WTC11 (cell line): ENCODE results near the gene MAGOHB. TPM values are rescaled to one million over a fixed set of nuclear protein-coding genes. Genes with fewer than 3 reads are reported as not detected.

Experiments used
- ATAC-seq: fragments of 200-7000 bp; cut with Tn5 transposase; 2 replicates; pipeline ENCODE4 v1.10.0; 2021; ENCODE audit warnings: mild to moderate bottlenecking, moderate library complexity
- CTCF ChIA-PET: fragments of 300-600 bp; sonication (Branson Sonifier 250); formaldehyde crosslinking; loops from one replicate; lab custom pipeline; 2021; ENCODE audit warnings: antibody characterized with exemption; lab: Charles Lee
- POLR2A ChIA-PET: fragments of 350-600 bp; sonication (Branson Sonifier 250); formaldehyde crosslinking; loops from one replicate; lab custom pipeline; 2021; ENCODE audit warnings: antibody characterized with exemption; lab: Charles Lee
- DNase-seq: peaks from one replicate; pipeline ENCODE4 v3.0.0; 2021; ENCODE audit warnings: low spot score
- H3K27ac Mint-ChIP-seq: 2 replicates; pipeline ENCODE4 v1.8.0; 2021; ENCODE audit warnings: mixed read lengths
- H3K27me3 Mint-ChIP-seq: 2 replicates; pipeline ENCODE4 v1.8.0; 2021; ENCODE audit warnings: low read depth, mild to moderate bottlenecking, moderate library complexity, mixed read lengths
- H3K36me3 Mint-ChIP-seq: 2 replicates; pipeline ENCODE4 v1.8.0; 2021; ENCODE audit warnings: mixed read lengths
- H3K4me1 Mint-ChIP-seq: 2 replicates; pipeline ENCODE4 v1.8.0; 2022; ENCODE audit warnings: mixed read lengths
- H3K4me3 Mint-ChIP-seq: 2 replicates; pipeline ENCODE4 v1.8.0; 2021; ENCODE audit warnings: mild to moderate bottlenecking, moderate library complexity, mixed read lengths
- H3K9me3 Mint-ChIP-seq: 2 replicates; pipeline ENCODE4 v1.8.0; 2021; ENCODE audit warnings: mixed read lengths
- CREM ChIP-seq: sonication (generic); formaldehyde crosslinking; IDR thresholded peaks from 2 replicates; pipeline ENCODE4 v1.8.1; 2022; ENCODE audit warnings: mild to moderate bottlenecking, missing genetic modification reagents, moderate library complexity
- E2F4 ChIP-seq: sonication (generic); formaldehyde crosslinking; IDR thresholded peaks from 2 replicates; pipeline ENCODE4 v1.8.1; 2022; ENCODE audit warnings: low read depth, mild to moderate bottlenecking, moderate library complexity, missing genetic modification reagents, borderline replicate concordance
- E2F5 ChIP-seq: sonication (generic); formaldehyde crosslinking; IDR thresholded peaks from 2 replicates; pipeline ENCODE4 v1.8.1; 2022; ENCODE audit warnings: mild to moderate bottlenecking, moderate library complexity, missing genetic modification reagents
- FOXJ3 ChIP-seq: sonication (generic); formaldehyde crosslinking; IDR thresholded peaks from 2 replicates; pipeline ENCODE4 v1.9.0; 2021; ENCODE audit warnings: missing genetic modification reagents, mild to moderate bottlenecking, borderline replicate concordance
- FOXK1 ChIP-seq: sonication (generic); formaldehyde crosslinking; IDR thresholded peaks from 2 replicates; pipeline ENCODE4 v1.8.0; 2022; ENCODE audit warnings: mild to moderate bottlenecking, moderate library complexity, missing genetic modification reagents
- NR2C2 ChIP-seq: sonication (generic); formaldehyde crosslinking; IDR thresholded peaks from 2 replicates; pipeline ENCODE4 v1.8.0; 2022; ENCODE audit warnings: mild to moderate bottlenecking, missing genetic modification reagents
- NR3C1 ChIP-seq: sonication (generic); formaldehyde crosslinking; conservative IDR thresholded peaks from 2 replicates; pipeline ENCODE4 v1.8.1; 2023; ENCODE audit warnings: low read depth, mild to moderate bottlenecking, missing genetic modification reagents
- PRRX2 ChIP-seq: fragments of 250-450 bp; sonication (Bioruptor Pico); IDR thresholded peaks from 2 replicates; pipeline ENCODE4 v1.8.0; 2021; ENCODE audit warnings: mild to moderate bottlenecking
- SMAD3 ChIP-seq: sonication (generic); formaldehyde crosslinking; IDR thresholded peaks from 2 replicates; pipeline ENCODE4 v1.8.0; 2022; ENCODE audit warnings: missing genetic modification reagents, mild to moderate bottlenecking, borderline replicate concordance
- STAT6 ChIP-seq: sonication (generic); formaldehyde crosslinking; conservative IDR thresholded peaks from 2 replicates; pipeline ENCODE4 v1.8.1; 2023; ENCODE audit warnings: mild to moderate bottlenecking, low read depth, missing genetic modification reagents, moderate library complexity
- USF1 ChIP-seq: sonication (generic); formaldehyde crosslinking; IDR thresholded peaks from 2 replicates; pipeline ENCODE4 v1.8.0; 2022; ENCODE audit warnings: mild to moderate bottlenecking, missing genetic modification reagents
- ZBTB21 ChIP-seq: sonication (generic); formaldehyde crosslinking; IDR thresholded peaks from 2 replicates; pipeline ENCODE4 v1.8.1; 2023; ENCODE audit warnings: mild to moderate bottlenecking, missing genetic modification reagents, borderline replicate concordance
- ZNF416 ChIP-seq: fragments of 250-450 bp; sonication (Bioruptor Pico); IDR thresholded peaks from 2 replicates; pipeline ENCODE4 v1.9.0; 2021; ENCODE audit warnings: mild to moderate bottlenecking, inconsistent platforms
- ZNF423 ChIP-seq: fragments of 250-450 bp; sonication (Bioruptor Pico); IDR thresholded peaks from 2 replicates; pipeline ENCODE4 v2.1.2; 2022; ENCODE audit warnings: mild to moderate bottlenecking, moderate library complexity
- ZNF671 ChIP-seq: fragments of 250-450 bp; sonication (Bioruptor Pico); IDR thresholded peaks from 2 replicates; pipeline ENCODE4 v1.8.0; 2021; ENCODE audit warnings: mild to moderate bottlenecking
- total RNA-seq: library from RNA; stranded (reverse); gene quantifications from 3 replicates; pipeline ENCODE4 v1.2.3, GENCODE V29; 2021
- TF ChIP-seq, protein P1 (sequence below): fragments of 250-450 bp; sonication (Bioruptor Pico); IDR thresholded peaks from 2 replicates; pipeline ENCODE4 v1.9.0; 2021; ENCODE audit warnings: moderate library complexity, mild to moderate bottlenecking, inconsistent platforms, borderline replicate concordance
- TF ChIP-seq, protein P2 (sequence below): sonication (generic); formaldehyde crosslinking; IDR thresholded peaks from 2 replicates; pipeline ENCODE4 v1.8.0; 2022; ENCODE audit warnings: missing genetic modification reagents
- TF ChIP-seq, protein P3 (sequence below): sonication (generic); formaldehyde crosslinking; IDR thresholded peaks from 2 replicates; pipeline ENCODE4 v1.8.0; 2022; ENCODE audit warnings: mild to moderate bottlenecking, missing genetic modification reagents
- TF ChIP-seq, protein P4 (sequence below): sonication (generic); formaldehyde crosslinking; IDR thresholded peaks from 2 replicates; pipeline ENCODE4 v1.8.1; 2023; ENCODE audit warnings: mild to moderate bottlenecking, missing genetic modification reagents

The MAGOHB gene
- total RNA-seq, 1 experiment from 2014 or later: 36.1 TPM

GRCh38 chr12:10571141-10571540, 42.3 kb downstream of the MAGOHB start:
- Mint-ChIP-seq H3K27ac (no peak overlapping the region), H3K9me3 (peaks cover 29% of the 10 kb centered on the region), H3K27me3 (no peaks in the 10 kb centered on the region), H3K36me3 (peaks cover 24% of the 10 kb centered on the region), H3K4me1 (peaks cover 25% of the 10 kb centered on the region), H3K4me3 (no peak overlapping the region)
- CTCF ChIA-PET: no interaction called here
- ATAC-seq (no peak), DNase-seq (no peak)
- POLR2A ChIA-PET: no interaction called here
- no peak for TF ChIP-seq CREM (CRISPR knock-in tag)
- TF ChIP-seq PRRX2 (CRISPR knock-in tag): no peak
- TF ChIP-seq E2F4 (CRISPR knock-in tag): no peak
- no peak for TF ChIP-seq FOXK1 (CRISPR knock-in tag)
- no peak for TF ChIP-seq STAT6
- TF ChIP-seq E2F5 (CRISPR knock-in tag): no peak
- TF ChIP-seq ZNF671: no peak
- no peak for TF ChIP-seq USF1 (CRISPR knock-in tag)
- no peak for TF ChIP-seq SMAD3 (CRISPR knock-in tag)
- TF ChIP-seq NR2C2: no peak
- no peak for TF ChIP-seq NR3C1
- no peak for TF ChIP-seq ZNF416 (CRISPR knock-in tag)
- TF ChIP-seq, protein P1, sequence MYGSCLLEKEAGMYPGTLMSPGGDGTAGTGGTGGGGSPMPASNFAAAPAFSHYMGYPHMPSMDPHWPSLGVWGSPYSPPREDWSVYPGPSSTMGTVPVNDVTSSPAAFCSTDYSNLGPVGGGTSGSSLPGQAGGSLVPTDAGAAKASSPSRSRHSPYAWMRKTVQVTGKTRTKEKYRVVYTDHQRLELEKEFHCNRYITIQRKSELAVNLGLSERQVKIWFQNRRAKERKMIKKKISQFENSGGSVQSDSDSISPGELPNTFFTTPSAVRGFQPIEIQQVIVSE: no peak
- TF ChIP-seq, protein P2, sequence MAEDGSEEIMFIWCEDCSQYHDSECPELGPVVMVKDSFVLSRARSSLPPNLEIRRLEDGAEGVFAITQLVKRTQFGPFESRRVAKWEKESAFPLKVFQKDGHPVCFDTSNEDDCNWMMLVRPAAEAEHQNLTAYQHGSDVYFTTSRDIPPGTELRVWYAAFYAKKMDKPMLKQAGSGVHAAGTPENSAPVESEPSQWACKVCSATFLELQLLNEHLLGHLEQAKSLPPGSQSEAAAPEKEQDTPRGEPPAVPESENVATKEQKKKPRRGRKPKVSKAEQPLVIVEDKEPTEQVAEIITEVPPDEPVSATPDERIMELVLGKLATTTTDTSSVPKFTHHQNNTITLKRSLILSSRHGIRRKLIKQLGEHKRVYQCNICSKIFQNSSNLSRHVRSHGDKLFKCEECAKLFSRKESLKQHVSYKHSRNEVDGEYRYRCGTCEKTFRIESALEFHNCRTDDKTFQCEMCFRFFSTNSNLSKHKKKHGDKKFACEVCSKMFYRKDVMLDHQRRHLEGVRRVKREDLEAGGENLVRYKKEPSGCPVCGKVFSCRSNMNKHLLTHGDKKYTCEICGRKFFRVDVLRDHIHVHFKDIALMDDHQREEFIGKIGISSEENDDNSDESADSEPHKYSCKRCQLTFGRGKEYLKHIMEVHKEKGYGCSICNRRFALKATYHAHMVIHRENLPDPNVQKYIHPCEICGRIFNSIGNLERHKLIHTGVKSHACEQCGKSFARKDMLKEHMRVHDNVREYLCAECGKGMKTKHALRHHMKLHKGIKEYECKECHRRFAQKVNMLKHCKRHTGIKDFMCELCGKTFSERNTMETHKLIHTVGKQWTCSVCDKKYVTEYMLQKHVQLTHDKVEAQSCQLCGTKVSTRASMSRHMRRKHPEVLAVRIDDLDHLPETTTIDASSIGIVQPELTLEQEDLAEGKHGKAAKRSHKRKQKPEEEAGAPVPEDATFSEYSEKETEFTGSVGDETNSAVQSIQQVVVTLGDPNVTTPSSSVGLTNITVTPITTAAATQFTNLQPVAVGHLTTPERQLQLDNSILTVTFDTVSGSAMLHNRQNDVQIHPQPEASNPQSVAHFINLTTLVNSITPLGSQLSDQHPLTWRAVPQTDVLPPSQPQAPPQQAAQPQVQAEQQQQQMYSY: no peak
- TF ChIP-seq ZBTB21 (CRISPR knock-in tag): no peak

GRCh38 chr12:10567813-10568212, 45.6 kb downstream of the MAGOHB start:
- H3K9me3 Mint-ChIP-seq: peaks cover 29% of the 10 kb centered on the region
- no peak overlapping the region for H3K4me3 Mint-ChIP-seq
- ATAC-seq (no peak), DNase-seq (no peak)
- POLR2A ChIA-PET: no interaction called here
- no peaks in the 10 kb centered on the region for H3K27me3 Mint-ChIP-seq
- peaks cover 10% of the 10 kb centered on the region for H3K4me1 Mint-ChIP-seq
- CTCF ChIA-PET: no interaction called here
- no peak overlapping the region for H3K27ac Mint-ChIP-seq
- H3K36me3 Mint-ChIP-seq: peaks cover 24% of the 10 kb centered on the region
- TF ChIP-seq FOXJ3 (CRISPR knock-in tag) (no peak), ZNF423 (no peak), CREM (CRISPR knock-in tag) (no peak)
- TF ChIP-seq, protein P3, sequence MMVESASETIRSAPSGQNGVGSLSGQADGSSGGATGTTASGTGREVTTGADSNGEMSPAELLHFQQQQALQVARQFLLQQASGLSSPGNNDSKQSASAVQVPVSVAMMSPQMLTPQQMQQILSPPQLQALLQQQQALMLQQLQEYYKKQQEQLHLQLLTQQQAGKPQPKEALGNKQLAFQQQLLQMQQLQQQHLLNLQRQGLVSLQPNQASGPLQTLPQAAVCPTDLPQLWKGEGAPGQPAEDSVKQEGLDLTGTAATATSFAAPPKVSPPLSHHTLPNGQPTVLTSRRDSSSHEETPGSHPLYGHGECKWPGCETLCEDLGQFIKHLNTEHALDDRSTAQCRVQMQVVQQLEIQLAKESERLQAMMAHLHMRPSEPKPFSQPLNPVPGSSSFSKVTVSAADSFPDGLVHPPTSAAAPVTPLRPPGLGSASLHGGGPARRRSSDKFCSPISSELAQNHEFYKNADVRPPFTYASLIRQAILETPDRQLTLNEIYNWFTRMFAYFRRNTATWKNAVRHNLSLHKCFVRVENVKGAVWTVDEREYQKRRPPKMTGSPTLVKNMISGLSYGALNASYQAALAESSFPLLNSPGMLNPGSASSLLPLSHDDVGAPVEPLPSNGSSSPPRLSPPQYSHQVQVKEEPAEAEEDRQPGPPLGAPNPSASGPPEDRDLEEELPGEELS: no peak
- TF ChIP-seq, protein P4, sequence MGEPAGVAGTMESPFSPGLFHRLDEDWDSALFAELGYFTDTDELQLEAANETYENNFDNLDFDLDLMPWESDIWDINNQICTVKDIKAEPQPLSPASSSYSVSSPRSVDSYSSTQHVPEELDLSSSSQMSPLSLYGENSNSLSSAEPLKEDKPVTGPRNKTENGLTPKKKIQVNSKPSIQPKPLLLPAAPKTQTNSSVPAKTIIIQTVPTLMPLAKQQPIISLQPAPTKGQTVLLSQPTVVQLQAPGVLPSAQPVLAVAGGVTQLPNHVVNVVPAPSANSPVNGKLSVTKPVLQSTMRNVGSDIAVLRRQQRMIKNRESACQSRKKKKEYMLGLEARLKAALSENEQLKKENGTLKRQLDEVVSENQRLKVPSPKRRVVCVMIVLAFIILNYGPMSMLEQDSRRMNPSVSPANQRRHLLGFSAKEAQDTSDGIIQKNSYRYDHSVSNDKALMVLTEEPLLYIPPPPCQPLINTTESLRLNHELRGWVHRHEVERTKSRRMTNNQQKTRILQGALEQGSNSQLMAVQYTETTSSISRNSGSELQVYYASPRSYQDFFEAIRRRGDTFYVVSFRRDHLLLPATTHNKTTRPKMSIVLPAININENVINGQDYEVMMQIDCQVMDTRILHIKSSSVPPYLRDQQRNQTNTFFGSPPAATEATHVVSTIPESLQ (CRISPR knock-in tag): no peak
